GM19193 (cell line): ENCODE data around the gene PHF20.

Experiments used
- POLR2A ChIP-seq: IDR thresholded peaks from 4 replicates; pipeline ENCODE4 v1.6.1; 2011; ENCODE audit not compliant: insufficient read depth, insufficient read length; ENCODE audit errors: extremely low read depth

PHF20 gene

GRCh38 chr20:35892871-35893270 is 121.1 kb downstream of the PHF20 start:
- no peak for TF ChIP-seq POLR2A

GRCh38 chr20:35893942-35894341 is 122.1 kb downstream of the PHF20 start:
- no peak for TF ChIP-seq POLR2A

GRCh38 chr20:35899064-35899463 is 127.2 kb downstream of the PHF20 start:
- TF ChIP-seq POLR2A, result no peak

- no peak for TF ChIP-seq POLR2A
Observed at GRCh38 chr20:35901678-35902544, 130.1 kb downstream of the PHF20 start.

- no peak for TF ChIP-seq POLR2A
Observed at GRCh38 chr20:35902545-35902941, 130.7 kb downstream of the PHF20 start.

GRCh38 chr20:35903843-35904242 is 132.0 kb downstream of the PHF20 start:
- no peak for TF ChIP-seq POLR2A

- TF ChIP-seq POLR2A, result no peak
Observed at GRCh38 chr20:35904982-35905663, 133.3 kb downstream of the PHF20 start.

- TF ChIP-seq POLR2A, result no peak
Observed at GRCh38 chr20:35907017-35907701, 135.3 kb downstream of the PHF20 start.

GRCh38 chr20:35908007-35908406 is 136.2 kb downstream of the PHF20 start:
- TF ChIP-seq POLR2A, result no peak

GRCh38 chr20:35909176-35909575 is 137.4 kb downstream of the PHF20 start:
- TF ChIP-seq POLR2A, result no peak

- TF ChIP-seq POLR2A, result no peak
Observed at GRCh38 chr20:35909796-35910195, 138.0 kb downstream of the PHF20 start.

GRCh38 chr20:35910254-35910653 is 138.4 kb downstream of the PHF20 start:
- TF ChIP-seq POLR2A, result no peak

- no peak for TF ChIP-seq POLR2A
Observed at GRCh38 chr20:35912881-35913280, 141.1 kb downstream of the PHF20 start.

- TF ChIP-seq POLR2A, result no peak
Observed at GRCh38 chr20:35917077-35917476, 145.3 kb downstream of the PHF20 start.

GRCh38 chr20:35918021-35918420 is 146.2 kb downstream of the PHF20 start:
- no peak for TF ChIP-seq POLR2A

GRCh38 chr20:35920523-35920922 is 148.7 kb downstream of the PHF20 start:
- TF ChIP-seq POLR2A, result no peak

- TF ChIP-seq POLR2A, result no peak
Observed at GRCh38 chr20:35929301-35929700, 157.5 kb downstream of the PHF20 start.

- no peak for TF ChIP-seq POLR2A
Observed at GRCh38 chr20:35934050-35934449, 162.2 kb downstream of the PHF20 start.
